ENCODE measurements around the gene CDH15.

Gene CDH15, protein sequence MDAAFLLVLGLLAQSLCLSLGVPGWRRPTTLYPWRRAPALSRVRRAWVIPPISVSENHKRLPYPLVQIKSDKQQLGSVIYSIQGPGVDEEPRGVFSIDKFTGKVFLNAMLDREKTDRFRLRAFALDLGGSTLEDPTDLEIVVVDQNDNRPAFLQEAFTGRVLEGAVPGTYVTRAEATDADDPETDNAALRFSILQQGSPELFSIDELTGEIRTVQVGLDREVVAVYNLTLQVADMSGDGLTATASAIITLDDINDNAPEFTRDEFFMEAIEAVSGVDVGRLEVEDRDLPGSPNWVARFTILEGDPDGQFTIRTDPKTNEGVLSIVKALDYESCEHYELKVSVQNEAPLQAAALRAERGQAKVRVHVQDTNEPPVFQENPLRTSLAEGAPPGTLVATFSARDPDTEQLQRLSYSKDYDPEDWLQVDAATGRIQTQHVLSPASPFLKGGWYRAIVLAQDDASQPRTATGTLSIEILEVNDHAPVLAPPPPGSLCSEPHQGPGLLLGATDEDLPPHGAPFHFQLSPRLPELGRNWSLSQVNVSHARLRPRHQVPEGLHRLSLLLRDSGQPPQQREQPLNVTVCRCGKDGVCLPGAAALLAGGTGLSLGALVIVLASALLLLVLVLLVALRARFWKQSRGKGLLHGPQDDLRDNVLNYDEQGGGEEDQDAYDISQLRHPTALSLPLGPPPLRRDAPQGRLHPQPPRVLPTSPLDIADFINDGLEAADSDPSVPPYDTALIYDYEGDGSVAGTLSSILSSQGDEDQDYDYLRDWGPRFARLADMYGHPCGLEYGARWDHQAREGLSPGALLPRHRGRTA

DNA sequence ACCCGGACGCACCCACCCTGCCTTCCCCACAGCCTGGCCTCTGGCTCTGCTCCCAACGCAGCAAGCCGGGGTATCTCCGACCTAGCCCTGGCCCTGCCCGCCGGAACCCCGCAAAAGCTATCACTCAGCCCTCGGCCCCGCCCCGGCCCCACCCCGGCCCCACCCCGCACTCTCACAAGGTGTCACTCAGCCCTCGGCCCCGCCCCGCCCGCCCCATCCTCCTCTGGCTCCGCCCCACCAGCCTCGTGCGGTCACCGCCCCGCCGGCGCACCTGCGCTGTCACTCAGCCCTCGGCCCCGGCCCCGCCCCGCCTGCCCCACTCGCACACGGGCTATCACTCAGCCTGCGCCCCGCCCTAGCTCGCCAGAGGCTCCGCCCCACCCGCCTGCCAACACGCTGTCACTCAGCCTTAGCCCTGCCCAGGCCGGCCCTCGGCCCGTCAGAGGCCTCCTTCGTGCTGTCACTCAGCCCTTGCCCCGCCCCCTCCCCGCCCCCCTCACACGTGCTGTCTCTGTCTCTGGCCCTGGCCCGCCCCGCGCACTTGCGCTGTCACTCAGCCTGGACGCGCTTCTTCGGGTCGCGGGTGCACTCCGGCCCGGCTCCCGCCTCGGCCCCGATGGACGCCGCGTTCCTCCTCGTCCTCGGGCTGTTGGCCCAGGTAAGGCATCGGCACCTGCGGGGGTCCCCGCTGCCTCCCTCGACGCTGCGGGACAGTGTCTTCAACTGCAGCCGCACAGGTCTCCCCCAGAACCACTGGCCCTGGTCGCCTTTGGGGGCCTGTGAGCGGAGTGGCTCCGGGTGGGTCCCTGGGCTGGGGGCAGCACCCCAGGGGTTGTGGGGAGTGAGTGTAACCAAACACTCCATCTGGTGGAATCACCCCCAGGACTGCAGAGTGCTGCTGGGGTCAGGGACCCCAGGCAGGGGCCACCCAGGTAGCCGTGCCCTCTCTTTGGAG lies at the start of gene CDH15:
CDH15 (plus strand) TSS at position 533 of the 955 bp plus-strand sequence; CDS start at position 617, 84 bp downstream.
- H3K36me3 ChIP-seq (ENCODE audit: low read length), result no peaks in the 10 kb centered on the region
- no peaks in the 10 kb centered on the region for H3K27me3 ChIP-seq (ENCODE audit: low read length)
- no peak within 1 kb of the TSS for H3K27ac ChIP-seq (ENCODE audit: low read depth, low read length)
- no peaks in the 10 kb centered on the region for H4K20me1 ChIP-seq (ENCODE audit: low read depth, low read length)
- H3K9ac ChIP-seq (ENCODE audit: low read length), result peak within 1 kb of the TSS; percentile 23; the same call in 1 of the 2 replicates
- no peak within 1 kb of the TSS for H2AFZ ChIP-seq (ENCODE audit: low read depth, low read length, severe bottlenecking)
- TF ChIP-seq EZH2phosphoT487 (conservative IDR thresholded peaks at IDR 0.05; ENCODE audit: low read length), result no peak
- TF ChIP-seq, protein P1, sequence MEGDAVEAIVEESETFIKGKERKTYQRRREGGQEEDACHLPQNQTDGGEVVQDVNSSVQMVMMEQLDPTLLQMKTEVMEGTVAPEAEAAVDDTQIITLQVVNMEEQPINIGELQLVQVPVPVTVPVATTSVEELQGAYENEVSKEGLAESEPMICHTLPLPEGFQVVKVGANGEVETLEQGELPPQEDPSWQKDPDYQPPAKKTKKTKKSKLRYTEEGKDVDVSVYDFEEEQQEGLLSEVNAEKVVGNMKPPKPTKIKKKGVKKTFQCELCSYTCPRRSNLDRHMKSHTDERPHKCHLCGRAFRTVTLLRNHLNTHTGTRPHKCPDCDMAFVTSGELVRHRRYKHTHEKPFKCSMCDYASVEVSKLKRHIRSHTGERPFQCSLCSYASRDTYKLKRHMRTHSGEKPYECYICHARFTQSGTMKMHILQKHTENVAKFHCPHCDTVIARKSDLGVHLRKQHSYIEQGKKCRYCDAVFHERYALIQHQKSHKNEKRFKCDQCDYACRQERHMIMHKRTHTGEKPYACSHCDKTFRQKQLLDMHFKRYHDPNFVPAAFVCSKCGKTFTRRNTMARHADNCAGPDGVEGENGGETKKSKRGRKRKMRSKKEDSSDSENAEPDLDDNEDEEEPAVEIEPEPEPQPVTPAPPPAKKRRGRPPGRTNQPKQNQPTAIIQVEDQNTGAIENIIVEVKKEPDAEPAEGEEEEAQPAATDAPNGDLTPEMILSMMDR (IDR thresholded peaks at IDR 0.05; ENCODE audit: insufficient read depth, low read length, poor library complexity, severe bottlenecking), result no peak
- H3K9me3 ChIP-seq (ENCODE audit: insufficient read depth, low read length), result no peaks in the 10 kb centered on the region
- H3K4me3 ChIP-seq (ENCODE audit: insufficient read depth, low read length, poor library complexity, severe bottlenecking), result no peak within 1 kb of the TSS
- no peaks in the 10 kb centered on the region for H3F3A ChIP-seq (ENCODE audit: insufficient read depth)
- H3K79me2 ChIP-seq (ENCODE audit: insufficient read depth, low read length), result no peaks in the 10 kb centered on the region
- no peaks in the 10 kb centered on the region for H3K9me2 ChIP-seq (replicated peaks; ENCODE audit: insufficient read depth, low read length)
- peak within 1 kb of the TSS; percentile 50 for H3K4me2 ChIP-seq (ENCODE audit: low read depth, low read length, poor library complexity, severe bottlenecking)

DNA sequence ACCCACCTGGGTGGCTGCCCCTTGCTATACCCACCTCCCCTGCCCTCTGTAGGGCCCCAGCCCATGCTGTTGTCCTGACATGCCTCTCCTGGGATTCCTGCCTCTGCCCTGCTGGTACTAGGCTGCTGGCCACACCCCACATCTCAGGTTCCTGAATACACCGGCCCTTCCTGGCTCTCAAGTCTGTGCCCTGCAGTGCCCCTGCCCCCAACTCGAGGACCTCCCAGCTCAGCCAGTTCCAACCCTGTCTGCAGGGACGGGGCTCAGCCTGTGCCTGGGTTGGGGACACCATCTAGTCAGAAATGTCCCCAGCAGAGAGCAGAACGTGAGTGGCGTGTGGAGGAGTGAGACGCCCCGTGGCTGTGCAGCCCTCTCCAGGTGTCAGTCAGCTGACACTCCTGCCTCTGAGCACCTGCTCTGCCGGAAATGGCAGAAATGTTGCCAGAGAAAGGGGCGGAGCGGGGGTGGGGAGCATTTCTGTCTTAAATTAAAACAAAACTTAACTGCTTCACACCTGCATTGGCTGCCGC lies 49.2 kb upstream of the CDH15 start:
- Histone ChIP-seq H3K27me3 (ENCODE audit: low read length) (no peaks in the 10 kb centered on the region), H3K9ac (ENCODE audit: low read length) (peak overlapping the region; percentile 35; the same call in 1 of the 2 replicates), H3F3A (ENCODE audit: insufficient read depth) (peaks cover 30% of the 10 kb centered on the region), H3K4me3 (ENCODE audit: insufficient read depth, low read length, poor library complexity, severe bottlenecking) (no peak overlapping the region), H4K20me1 (ENCODE audit: low read depth, low read length) (no peaks in the 10 kb centered on the region), H3K36me3 (ENCODE audit: low read length) (peaks cover 6% of the 10 kb centered on the region; the same call in 1 of the 2 replicates), H3K9me2 (replicated peaks; ENCODE audit: insufficient read depth, low read length) (no peaks in the 10 kb centered on the region), H2AFZ (ENCODE audit: low read depth, low read length, severe bottlenecking) (no peak overlapping the region), H3K27ac (ENCODE audit: low read depth, low read length) (peak overlapping the region; percentile 94), H3K9me3 (ENCODE audit: insufficient read depth, low read length) (no peaks in the 10 kb centered on the region), H3K79me2 (ENCODE audit: insufficient read depth, low read length) (peaks cover 22% of the 10 kb centered on the region; the same call in 1 of the 2 replicates), H3K4me2 (ENCODE audit: low read depth, low read length, poor library complexity, severe bottlenecking) (peak overlapping the region; percentile 49)
- TF ChIP-seq, protein P1 (IDR thresholded peaks at IDR 0.05; ENCODE audit: insufficient read depth, low read length, poor library complexity, severe bottlenecking), result no peak
- no peak for TF ChIP-seq EZH2phosphoT487 (conservative IDR thresholded peaks at IDR 0.05; ENCODE audit: low read length)

All from SU-DHL-6 (cell line).